Upper lobe of left lung (tissue), 6 donors: ENCODE results near the gene ACAN. TPM values are rescaled to one million over a fixed set of nuclear protein-coding genes. Genes with fewer than 3 reads are reported as not detected.

Source experiments
- ATAC-seq, 2 donors: fragments of 200-7000 bp; cut with Tn5 transposase; one replicate each; pipeline ENCODE4 v1.9.1; 2022; ENCODE audit warnings: mild to moderate bottlenecking in 2 of 2, moderate library complexity in 2 of 2; ENCODE audit not compliant: low FRiP score in 2 of 2
- DNase-seq, 2 donors: peaks; one replicate each; pipeline ENCODE4 v3.0.0-alpha.2; 2019 to 2020
- H3K27ac ChIP-seq, 4 donors: fragments of 200-600 bp; sonication (generic); one replicate each; pipeline ENCODE4 v1.5.1; 2016 to 2019
- H3K27me3 ChIP-seq, 4 donors: fragments of 200-600 bp; sonication (generic); one replicate each; pipeline ENCODE4 v1.5.1; 2017 to 2019
- H3K36me3 ChIP-seq, 4 donors: fragments of 200-600 bp; sonication (generic); one replicate each; pipeline ENCODE4 v1.5.1; 2016 to 2019
- H3K4me1 ChIP-seq, 4 donors: fragments of 200-600 bp; sonication (generic); one replicate each; pipeline ENCODE4 v1.5.1; 2018 to 2019
- H3K4me3 ChIP-seq, 4 donors: fragments of 200-600 bp; sonication (generic); one replicate each; pipeline ENCODE4 v1.5.1; 2017 to 2019; ENCODE audit warnings: mild to moderate bottlenecking in 2 of 4, moderate library complexity in 1 of 4
- H3K9me3 ChIP-seq, 4 donors: fragments of 200-600 bp; sonication (generic); one replicate each; pipeline ENCODE4 v1.5.1; 2018 to 2019
- CTCF ChIP-seq, 6 experiments: fragments of 450-650 bp in 4 of 6; fragments of 200-600 bp in 2 of 6; sonication (generic) in 2 of 6; IDR thresholded peaks; one replicate each; pipeline ENCODE4 v1.5.1; 2016 to 2019; ENCODE audit warnings: antibody characterized with exemption in 6 of 6
- EP300 ChIP-seq, 4 donors: sonication (generic); formaldehyde crosslinking; IDR thresholded peaks; one replicate each; pipeline ENCODE4 v1.5.1; 2017; ENCODE audit warnings: antibody characterized with exemption in 4 of 4, control low read depth in 2 of 4
- POLR2A ChIP-seq, 4 donors: fragments of 450-650 bp; IDR thresholded peaks; one replicate each; pipeline ENCODE4 v1.5.1; 2016 to 2017; ENCODE audit warnings: antibody characterized with exemption in 4 of 4, mild to moderate bottlenecking in 2 of 4
- POLR2AphosphoS5 ChIP-seq, 2 donors: sonication (generic); formaldehyde crosslinking; IDR thresholded peaks; one replicate each; pipeline ENCODE4 v1.5.1; 2017; ENCODE audit warnings: antibody characterized with exemption in 2 of 2
- WGBS, 2 donors: methylation state at CpG; one replicate each; pipeline ENCODE4 v1.1.5; 2017 to 2018; 5-methylcytosine and 5-hydroxymethylcytosine counted together
- total RNA-seq, 6 donors: library from RNA; depleted of rRNA in 4 of 6; stranded (reverse); fragments of >200 nt in 4 of 6; gene quantifications; one replicate each; pipeline versions ENCODE4 v1.1.0 to v1.2.1, GENCODE V29; 2016 to 2021
- donor health status: DM: no; HTN: no; CAD: no; lungs with moderate emphysema.
- donor health status: DM: no; HTN: yes; CAD: no; lungs with severe emphysema.

ACAN gene
- total RNA-seq, 6 donors from 2014 or later: 0.24 to 1.6 (median 0.46) TPM; not detected in 3

- H3K36me3 ChIP-seq: no peaks in the 10 kb centered on the region
- H3K27ac ChIP-seq: no peak overlapping the region
- H3K4me1 ChIP-seq: no peaks in the 10 kb centered on the region
- no peak overlapping the region for H3K4me3 ChIP-seq
- no peak for TF ChIP-seq POLR2A (IDR thresholded peaks at IDR 0.05)
- no peak for TF ChIP-seq POLR2AphosphoS5 (IDR thresholded peaks at IDR 0.05)
- no peak for TF ChIP-seq EP300 (IDR thresholded peaks at IDR 0.05)
- TF ChIP-seq CTCF (IDR thresholded peaks at IDR 0.05): no peak
- WGBS, 2 donors: 76 to 85% methylated on average over 5 of the region's 5 CpGs
- no peaks in the 10 kb centered on the region for H3K27me3 ChIP-seq
- ATAC-seq (no peak), DNase-seq (no peak)
- H3K9me3 ChIP-seq: no peaks in the 10 kb centered on the region
Measured at GRCh38 chr15:88828791-88829190, 25.6 kb downstream of the ACAN start.

- WGBS, 2 donors: 68 to 70% methylated on average over 5 of the region's 5 CpGs
- no peak for ATAC-seq
- Histone ChIP-seq H3K4me3 (no peak overlapping the region), H3K27me3 (no peaks in the 10 kb centered on the region), H3K4me1 (no peaks in the 10 kb centered on the region), H3K27ac (no peak overlapping the region), H3K36me3 (no peaks in the 10 kb centered on the region), H3K9me3 (no peaks in the 10 kb centered on the region)
- DNase-seq: no peak
- TF ChIP-seq POLR2A (IDR thresholded peaks at IDR 0.05) (no peak), CTCF (IDR thresholded peaks at IDR 0.05) (no peak), POLR2AphosphoS5 (IDR thresholded peaks at IDR 0.05) (no peak), EP300 (IDR thresholded peaks at IDR 0.05) (no peak)
Measured at GRCh38 chr15:88830016-88830415, 26.8 kb downstream of the ACAN start.

GRCh38 chr15:88832820-88833730 lies 29.8 kb downstream of the ACAN start:
- Histone ChIP-seq H3K4me1 (no peaks in the 10 kb centered on the region), H3K4me3 (no peak overlapping the region), H3K9me3 (no peaks in the 10 kb centered on the region), H3K27me3 (no peaks in the 10 kb centered on the region), H3K36me3 (no peaks in the 10 kb centered on the region), H3K27ac (no peak overlapping the region)
- ATAC-seq (no peak), DNase-seq (no peak)
- TF ChIP-seq POLR2A (IDR thresholded peaks at IDR 0.05): no peak
- TF ChIP-seq EP300 (IDR thresholded peaks at IDR 0.05): no peak
- TF ChIP-seq POLR2AphosphoS5 (IDR thresholded peaks at IDR 0.05): no peak
- no peak for TF ChIP-seq CTCF (IDR thresholded peaks at IDR 0.05)
- WGBS, 2 donors: 77 to 86% methylated on average over 12 of the region's 12 CpGs

- no peaks in the 10 kb centered on the region for H3K9me3 ChIP-seq
- no peak overlapping the region for H3K27ac ChIP-seq
- no peak overlapping the region for H3K4me3 ChIP-seq
- no peaks in the 10 kb centered on the region for H3K4me1 ChIP-seq
- H3K27me3 ChIP-seq: no peaks in the 10 kb centered on the region
- WGBS, 2 donors: 55 to 78% methylated on average over 5 to 8 of the region's 8 CpGs
- no peak for ATAC-seq
- H3K36me3 ChIP-seq: no peaks in the 10 kb centered on the region
- DNase-seq: no peak
- TF ChIP-seq POLR2AphosphoS5 (IDR thresholded peaks at IDR 0.05): no peak
- no peak for TF ChIP-seq CTCF (IDR thresholded peaks at IDR 0.05)
- TF ChIP-seq EP300 (IDR thresholded peaks at IDR 0.05): no peak
- no peak for TF ChIP-seq POLR2A (IDR thresholded peaks at IDR 0.05)
Measured at GRCh38 chr15:88833731-88834100, 30.5 kb downstream of the ACAN start.
